Measurements from ENCODE around the gene ISM2. TPM values are rescaled to one million over a fixed set of nuclear protein-coding genes. Genes with fewer than 3 reads are reported as not detected.

ISM2 gene
- polyA plus RNA-seq, 1 of the 3 experiments (the other 2 are of a cell fraction): 0.20 TPM

DNA sequence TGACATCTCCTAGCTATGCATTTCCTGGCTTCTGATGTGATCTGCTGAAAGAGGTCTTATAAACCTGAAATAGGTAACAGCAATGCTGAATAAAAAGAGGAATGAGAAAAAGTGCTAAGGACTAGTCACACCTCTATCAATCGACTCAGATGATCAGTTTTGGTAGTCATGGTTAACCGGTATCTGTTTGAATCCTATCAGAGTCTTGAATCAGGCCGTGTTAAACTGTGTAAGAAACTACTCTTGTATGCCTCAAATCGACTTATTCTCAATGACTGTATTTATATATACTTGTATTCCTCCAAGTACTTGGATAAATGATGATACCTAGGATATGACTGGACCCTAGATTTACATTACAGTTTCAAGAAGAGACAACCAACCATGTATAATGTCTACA, 10.8 kb upstream of the ISM2 start:
- no peak overlapping the region for H2AFZ ChIP-seq (ENCODE audit: low read depth)
- H3K79me2 ChIP-seq (ENCODE audit: insufficient read depth): no peaks in the 10 kb centered on the region
- no peaks in the 10 kb centered on the region for H3K27me3 ChIP-seq (ENCODE audit: insufficient read depth)
- H3K9ac ChIP-seq: no peak overlapping the region
- ChIA-PET POLR2A (no interaction called here), CTCF (no interaction called here)
- no peak overlapping the region for H3K4me2 ChIP-seq
- TF ChIP-seq, protein P1, sequence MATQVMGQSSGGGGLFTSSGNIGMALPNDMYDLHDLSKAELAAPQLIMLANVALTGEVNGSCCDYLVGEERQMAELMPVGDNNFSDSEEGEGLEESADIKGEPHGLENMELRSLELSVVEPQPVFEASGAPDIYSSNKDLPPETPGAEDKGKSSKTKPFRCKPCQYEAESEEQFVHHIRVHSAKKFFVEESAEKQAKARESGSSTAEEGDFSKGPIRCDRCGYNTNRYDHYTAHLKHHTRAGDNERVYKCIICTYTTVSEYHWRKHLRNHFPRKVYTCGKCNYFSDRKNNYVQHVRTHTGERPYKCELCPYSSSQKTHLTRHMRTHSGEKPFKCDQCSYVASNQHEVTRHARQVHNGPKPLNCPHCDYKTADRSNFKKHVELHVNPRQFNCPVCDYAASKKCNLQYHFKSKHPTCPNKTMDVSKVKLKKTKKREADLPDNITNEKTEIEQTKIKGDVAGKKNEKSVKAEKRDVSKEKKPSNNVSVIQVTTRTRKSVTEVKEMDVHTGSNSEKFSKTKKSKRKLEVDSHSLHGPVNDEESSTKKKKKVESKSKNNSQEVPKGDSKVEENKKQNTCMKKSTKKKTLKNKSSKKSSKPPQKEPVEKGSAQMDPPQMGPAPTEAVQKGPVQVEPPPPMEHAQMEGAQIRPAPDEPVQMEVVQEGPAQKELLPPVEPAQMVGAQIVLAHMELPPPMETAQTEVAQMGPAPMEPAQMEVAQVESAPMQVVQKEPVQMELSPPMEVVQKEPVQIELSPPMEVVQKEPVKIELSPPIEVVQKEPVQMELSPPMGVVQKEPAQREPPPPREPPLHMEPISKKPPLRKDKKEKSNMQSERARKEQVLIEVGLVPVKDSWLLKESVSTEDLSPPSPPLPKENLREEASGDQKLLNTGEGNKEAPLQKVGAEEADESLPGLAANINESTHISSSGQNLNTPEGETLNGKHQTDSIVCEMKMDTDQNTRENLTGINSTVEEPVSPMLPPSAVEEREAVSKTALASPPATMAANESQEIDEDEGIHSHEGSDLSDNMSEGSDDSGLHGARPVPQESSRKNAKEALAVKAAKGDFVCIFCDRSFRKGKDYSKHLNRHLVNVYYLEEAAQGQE (IDR thresholded peaks at IDR 0.05; ENCODE audit: low read depth, low read length): no peak
- TF ChIP-seq NRF1 (IDR thresholded peaks at IDR 0.05; ENCODE audit: low read depth, low read length) (no peak), YY1 (IDR thresholded peaks at IDR 0.05; ENCODE audit: low read depth) (no peak)
- no peaks in the 10 kb centered on the region for H3F3A ChIP-seq (replicated peaks; ENCODE audit: insufficient read depth)
- no peaks in the 10 kb centered on the region for H3K9me3 ChIP-seq
- H3K27ac ChIP-seq (ENCODE audit: low read depth in 2 of 2, low read length in 1 of 2): no peak overlapping the region
- no peaks in the 10 kb centered on the region for H3K9me2 ChIP-seq
- no peak overlapping the region for H3K4me3 ChIP-seq (ENCODE audit: low read depth in 2 of 2, low read length in 1 of 2)
- no peak for DNase-seq
- H3K36me3 ChIP-seq (replicated peaks in 1 of 2; ENCODE audit: control insufficient read depth in 1 of 2, insufficient read depth in 2 of 2, low read length in 1 of 2): peaks cover 19 to 25% of the 10 kb centered on the region in 2 experiments
- 91% methylated on average over 4 of the region's 4 CpGs for WGBS (ENCODE audit: low lambda C conversion rate)
- no peaks in the 10 kb centered on the region for H3K4me1 ChIP-seq (ENCODE audit: control insufficient read depth in 1 of 2, insufficient read depth in 2 of 2, low read depth in 1 of 2, low read length in 1 of 2)
- H4K20me1 ChIP-seq (ENCODE audit: insufficient read depth): no peaks in the 10 kb centered on the region

DNA sequence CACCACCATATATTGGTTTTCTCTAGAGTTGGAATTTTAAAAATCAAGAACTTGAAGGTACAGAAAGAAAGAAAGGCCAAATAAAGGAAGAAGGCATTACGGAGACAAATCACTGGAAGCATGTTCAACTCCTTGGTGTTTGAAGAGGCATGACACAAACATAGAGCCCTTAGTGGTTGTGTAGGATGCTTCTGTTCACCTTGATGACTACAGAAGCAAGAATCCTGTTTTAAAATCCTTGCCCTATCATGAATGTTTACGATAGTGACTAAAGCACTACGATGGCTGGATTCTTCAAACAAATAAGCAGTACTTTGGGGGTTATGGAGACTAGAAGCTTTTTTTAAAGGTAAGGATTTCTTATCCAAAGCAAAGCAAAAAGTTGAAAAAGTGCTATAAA, 10.3 kb upstream of the ISM2 start:
- Histone ChIP-seq H3K9ac (no peak overlapping the region), H3F3A (replicated peaks; ENCODE audit: insufficient read depth) (no peaks in the 10 kb centered on the region), H3K27ac (ENCODE audit: low read depth in 2 of 2, low read length in 1 of 2) (no peak overlapping the region), H3K27me3 (ENCODE audit: insufficient read depth) (no peaks in the 10 kb centered on the region), H3K36me3 (replicated peaks in 1 of 2; ENCODE audit: control insufficient read depth in 1 of 2, insufficient read depth in 2 of 2, low read length in 1 of 2) (peaks cover 19 to 25% of the 10 kb centered on the region in 2 experiments), H2AFZ (ENCODE audit: low read depth) (no peak overlapping the region), H3K79me2 (ENCODE audit: insufficient read depth) (no peaks in the 10 kb centered on the region), H3K4me1 (ENCODE audit: control insufficient read depth in 1 of 2, insufficient read depth in 2 of 2, low read depth in 1 of 2, low read length in 1 of 2) (no peaks in the 10 kb centered on the region), H3K9me2 (no peaks in the 10 kb centered on the region), H3K4me2 (no peak overlapping the region), H3K9me3 (no peaks in the 10 kb centered on the region), H3K4me3 (ENCODE audit: low read depth in 2 of 2, low read length in 1 of 2) (no peak overlapping the region), H4K20me1 (ENCODE audit: insufficient read depth) (no peaks in the 10 kb centered on the region)
- ChIA-PET POLR2A (no interaction called here), CTCF (no interaction called here)
- TF ChIP-seq SMC3 (IDR thresholded peaks at IDR 0.05; ENCODE audit: low read depth, low read length) (no peak), TAF1 (IDR thresholded peaks at IDR 0.05; ENCODE audit: borderline replicate concordance, low read depth, low read length) (no peak), NFIC (IDR thresholded peaks at IDR 0.05; ENCODE audit: borderline replicate concordance) (no peak), EP300 (IDR thresholded peaks at IDR 0.05; ENCODE audit: borderline replicate concordance in 1 of 2, low read depth in 1 of 2, low read length in 1 of 2) (no peak), MXI1 (IDR thresholded peaks at IDR 0.05; ENCODE audit: low read depth, low read length) (no peak), TCF12 (IDR thresholded peaks at IDR 0.05) (no peak), USF1 (IDR thresholded peaks at IDR 0.05; ENCODE audit: borderline replicate concordance, low read depth) (no peak)
- no peak for DNase-seq
- 98% methylated on average over 3 of the region's 3 CpGs for WGBS (ENCODE audit: low lambda C conversion rate)
